GM19468 (cell line): ENCODE data around the gene RAB12.
"Not testable (repeated sequence)": the region's sequence is repeated elsewhere in the genome, so short reads cannot be mapped to it uniquely, and the experiment has no call there.

Source experiments
- ATAC-seq: cut with Tn5 transposase; IDR thresholded peaks from one replicate; pipeline ENCODE4 v1.9.1; 2021; ENCODE audit warnings: mild to moderate bottlenecking, moderate library complexity, moderate number of reproducible peaks; ENCODE audit not compliant: unreplicated experiment; ENCODE audit errors: extremely low read depth

RAB12 gene

GRCh38 chr18:8608795-8609658 lies at the start of gene RAB12:
TSS of gene RAB12 (plus strand) at chr18:8609437. CDS start at chr18:8609440, 3 bp downstream.
- ATAC-seq: peak; percentile 57

GRCh38 chr18:8559612-8560186 lies 49.5 kb upstream of the RAB12 start:
- no peak for ATAC-seq

GRCh38 chr18:8561123-8561910 lies 47.9 kb upstream of the RAB12 start:
- ATAC-seq: no peak

GRCh38 chr18:8562070-8562469 lies 47.2 kb upstream of the RAB12 start:
- no peak for ATAC-seq

- ATAC-seq: no peak
These were observed 46.3 kb upstream of the RAB12 start for GRCh38 chr18:8562919-8563318.

- no peak for ATAC-seq
These were observed 37.8 kb upstream of the RAB12 start for GRCh38 chr18:8571399-8571798.

GRCh38 chr18:8573766-8574165 lies 35.5 kb upstream of the RAB12 start:
- not testable (repeated sequence) for ATAC-seq

- ATAC-seq: no peak
These were observed 24.4 kb upstream of the RAB12 start for GRCh38 chr18:8584798-8585197.

GRCh38 chr18:8586941-8587340 lies 22.3 kb upstream of the RAB12 start:
- no peak for ATAC-seq

- ATAC-seq: no peak
These were observed 13.8 kb upstream of the RAB12 start for GRCh38 chr18:8595445-8595844.

GRCh38 chr18:8601277-8602032 lies 7.8 kb upstream of the RAB12 start:
- ATAC-seq: no peak

GRCh38 chr18:8602040-8602439 lies 7.2 kb upstream of the RAB12 start:
- no peak for ATAC-seq

- no peak for ATAC-seq
These were observed 6.7 kb upstream of the RAB12 start for GRCh38 chr18:8602557-8602956.

GRCh38 chr18:8603663-8604520 lies 5.3 kb upstream of the RAB12 start:
- no peak for ATAC-seq

GRCh38 chr18:8605974-8606373 lies 3.3 kb upstream of the RAB12 start:
- ATAC-seq: no peak

GRCh38 chr18:8607776-8608742 lies 1.2 kb upstream of the RAB12 start:
- no peak for ATAC-seq

- peak; percentile 23 for ATAC-seq
These were observed 622 bp downstream of the RAB12 start for GRCh38 chr18:8609659-8610458.
